CD4-positive, alpha-beta T cell (primary cell): Measurements from ENCODE around the gene RNU4-1. TPM values are rescaled to one million over a fixed set of nuclear protein-coding genes. Genes with fewer than 3 reads are reported as not detected.
A peak's percentile ranks its signal among the peaks of the same experiment; 100 is the strongest.
"Not testable (repeated sequence)": the region's sequence is repeated elsewhere in the genome, so short reads cannot be mapped to it uniquely, and the experiment has no call there.

Experiments
- ATAC-seq: fragments of 200-7000 bp; cut with Tn5 transposase; one replicate; pipeline ENCODE4 v1.10.0; 2022; ENCODE audit warnings: mild to moderate bottlenecking; ENCODE audit not compliant: poor library complexity
- CTCF ChIA-PET: fragments of 350-600 bp; sonication (Branson Sonifier 250); formaldehyde crosslinking; loops from one replicate; lab custom pipeline; 2021; ENCODE audit warnings: antibody characterized with exemption, inconsistent platforms; lab: Charles Lee
- POLR2A ChIA-PET: fragments of 350-600 bp; sonication (Branson Sonifier 250); formaldehyde crosslinking; loops from one replicate; lab custom pipeline; 2021; ENCODE audit warnings: antibody characterized with exemption, inconsistent platforms; lab: Charles Lee
- DNase-seq, 14 experiments: peaks; one replicate each; pipeline ENCODE4 v3.0.0-alpha.2; 2013 to 2020; ENCODE audit warnings: mixed read lengths in 2 of 14
- H3K27ac ChIP-seq, 2 donors: one replicate each; pipeline versions ENCODE4 v1.5.1 to v1.7.0; 2013; ENCODE audit warnings: low read length in 2 of 2, low read depth in 1 of 2, mild to moderate bottlenecking in 1 of 2
- H3K27me3 ChIP-seq, 2 experiments: 1 replicate in 1 of 2; 2 replicates in 1 of 2; pipeline versions ENCODE4 v1.6.1 to v1.7.0; 2013; ENCODE audit warnings: low read length in 2 of 2, control low read depth in 1 of 2, mild to moderate bottlenecking in 1 of 2, moderate library complexity in 1 of 2; ENCODE audit not compliant: insufficient read depth in 2 of 2, control insufficient read depth in 1 of 2
- H3K36me3 ChIP-seq: one replicate; pipeline ENCODE4 v1.6.1; 2013; ENCODE audit warnings: low read length, control low read depth; ENCODE audit not compliant: insufficient read depth
- H3K4me1 ChIP-seq: one replicate; pipeline ENCODE4 v1.6.1; 2013; ENCODE audit warnings: low read length, control low read depth; ENCODE audit not compliant: insufficient read depth
- H3K4me3 ChIP-seq: one replicate; pipeline ENCODE4 v1.5.1; 2013; ENCODE audit warnings: mild to moderate bottlenecking, low read length, moderate library complexity
- H3K9me3 ChIP-seq, 2 experiments: 1 replicate in 1 of 2; 2 replicates in 1 of 2; pipeline versions ENCODE4 v1.6.1 to v1.7.0; 2013; ENCODE audit warnings: low read length in 2 of 2, mild to moderate bottlenecking in 2 of 2, control low read depth in 1 of 2, moderate library complexity in 1 of 2; ENCODE audit not compliant: control insufficient read depth in 1 of 2, insufficient read depth in 1 of 2
- H3K27ac Mint-ChIP-seq: one replicate; pipeline ENCODE4 v1.8.0; 2020; ENCODE audit warnings: mixed read lengths
- H3K27me3 Mint-ChIP-seq: one replicate; pipeline ENCODE4 v1.8.0; 2021; ENCODE audit warnings: mixed read lengths
- H3K36me3 Mint-ChIP-seq: one replicate; pipeline ENCODE4 v1.8.0; 2021; ENCODE audit warnings: low read depth, mixed read lengths
- H3K4me1 Mint-ChIP-seq: one replicate; pipeline ENCODE4 v1.8.0; 2021; ENCODE audit warnings: low read depth, mixed read lengths
- H3K4me3 Mint-ChIP-seq: one replicate; pipeline ENCODE4 v1.8.0; 2020; ENCODE audit warnings: mild to moderate bottlenecking, mixed read lengths
- H3K9me3 Mint-ChIP-seq: one replicate; pipeline ENCODE4 v1.8.0; 2020; ENCODE audit warnings: mixed read lengths
- CTCF ChIP-seq: fragments of 200-600 bp; IDR thresholded peaks from one replicate; pipeline ENCODE4 v1.8.0; 2022; ENCODE audit warnings: antibody characterized with exemption, mild to moderate bottlenecking
- intact Hi-C, 2 experiments: fragments of 100-400 bp; cut with DNase I in 1 of 2; cut with micrococcal nuclease in 1 of 2; formaldehyde crosslinking; loops; one replicate each; pipeline versions ENCODE4 v1.15.1 to v1.9.0; 2023 to 2025; cut with DNase I, micrococcal nuclease
- total RNA-seq, 174 experiments: library from RNA in 2 of 174; stranded (reverse) in 2 of 174; gene quantifications; one replicate each; pipeline ENCODE4 v1.2.3 and lab custom pipeline; 2021 to 2026

The RNU4-1 gene
- total RNA-seq, 2 experiments from 2014 or later, result 913 to 1,035 TPM

GRCh38 chr12:120337730-120338129 lies 44.7 kb upstream of the RNU4-1 start:
- intact Hi-C loops, result no loop called here
- no peaks in the 10 kb centered on the region for H3K36me3 ChIP-seq
- peaks cover 0 to 4% of the 10 kb centered on the region in 2 experiments for H3K27me3 ChIP-seq
- H3K4me1 ChIP-seq, result no peaks in the 10 kb centered on the region
- Mint-ChIP-seq H3K4me3 (no peak overlapping the region), H3K27me3 (no peaks in the 10 kb centered on the region), H3K4me1 (no peaks in the 10 kb centered on the region), H3K9me3 (peaks cover 8% of the 10 kb centered on the region), H3K36me3 (no peaks in the 10 kb centered on the region), H3K27ac (no peak overlapping the region)
- CTCF ChIA-PET, result no interaction called here
- no peak for TF ChIP-seq CTCF
- no peak for DNase-seq
- ATAC-seq, result no peak
- POLR2A ChIA-PET, result no interaction called here
- H3K4me3 ChIP-seq, result no peak overlapping the region
- H3K27ac ChIP-seq, result no peak overlapping the region
- H3K9me3 ChIP-seq, result peaks cover 9 to 19% of the 10 kb centered on the region in 2 experiments

GRCh38 chr12:120336392-120336791 lies 43.4 kb upstream of the RNU4-1 start:
- DNase-seq, CTCF ChIA-PET, POLR2A ChIA-PET, H3K27ac Mint-ChIP-seq, H3K36me3 Mint-ChIP-seq, H3K4me1 Mint-ChIP-seq, H3K4me3 Mint-ChIP-seq, H3K4me3 ChIP-seq, ATAC-seq, H3K4me1 ChIP-seq, intact Hi-C loops, H3K36me3 ChIP-seq, H3K9me3 Mint-ChIP-seq, H3K27me3 ChIP-seq, H3K27me3 Mint-ChIP-seq, H3K27ac ChIP-seq: not testable (repeated sequence)
- peaks cover 9 to 19% of the 10 kb centered on the region in 2 experiments for H3K9me3 ChIP-seq

- H3K9me3 ChIP-seq, result peaks cover 9 to 19% of the 10 kb centered on the region in 2 experiments
- CTCF ChIA-PET, H3K9me3 Mint-ChIP-seq, H3K27ac Mint-ChIP-seq, H3K27me3 ChIP-seq, H3K36me3 ChIP-seq, intact Hi-C loops, H3K27me3 Mint-ChIP-seq, H3K36me3 Mint-ChIP-seq, H3K4me3 ChIP-seq, H3K4me1 ChIP-seq, H3K4me3 Mint-ChIP-seq, H3K4me1 Mint-ChIP-seq, ATAC-seq, H3K27ac ChIP-seq: not testable (repeated sequence)
- peak in 7 of 14 experiments; percentile 12 to 34 (median 15) for DNase-seq
- TF ChIP-seq CTCF, result peak; percentile 22
- POLR2A ChIA-PET, result interaction anchor here (1.0 kb wide), 1 partner anchor 44 kb away, joined by 3 read pairs; no protein-coding TSS in a partner anchor
Observed at GRCh38 chr12:120335447-120335846, 42.4 kb upstream of the RNU4-1 start.

GRCh38 chr12:120332523-120332922 lies 39.5 kb upstream of the RNU4-1 start:
- H3K27me3 ChIP-seq, result peaks cover 5 to 9% of the 10 kb centered on the region in 2 experiments
- H3K4me1 ChIP-seq, result no peaks in the 10 kb centered on the region
- H3K9me3 ChIP-seq, result peaks cover 4 to 14% of the 10 kb centered on the region in 2 experiments
- intact Hi-C loops, result no loop called here
- H3K27me3 Mint-ChIP-seq, result peaks cover 4% of the 10 kb centered on the region
- no peak for TF ChIP-seq CTCF
- no peaks in the 10 kb centered on the region for H3K36me3 ChIP-seq
- H3K36me3 Mint-ChIP-seq, result no peaks in the 10 kb centered on the region
- POLR2A ChIA-PET, result no interaction called here
- H3K4me1 Mint-ChIP-seq, result no peaks in the 10 kb centered on the region
- H3K9me3 Mint-ChIP-seq, result peaks cover 2% of the 10 kb centered on the region
- H3K4me3 Mint-ChIP-seq, result no peak overlapping the region
- DNase-seq, result no peak
- no peak overlapping the region for H3K4me3 ChIP-seq
- H3K27ac ChIP-seq, result no peak overlapping the region
- CTCF ChIA-PET, result no interaction called here
- no peak overlapping the region for H3K27ac Mint-ChIP-seq
- no peak for ATAC-seq
